Measurements from ENCODE around the gene SIDT2. TPM values are rescaled to one million over a fixed set of nuclear protein-coding genes. Genes with fewer than 3 reads are reported as not detected.

SIDT2 gene
- total and polyA plus RNA-seq, 2 experiments from 2014 or later: 16.1 to 32.9 TPM

DNA sequence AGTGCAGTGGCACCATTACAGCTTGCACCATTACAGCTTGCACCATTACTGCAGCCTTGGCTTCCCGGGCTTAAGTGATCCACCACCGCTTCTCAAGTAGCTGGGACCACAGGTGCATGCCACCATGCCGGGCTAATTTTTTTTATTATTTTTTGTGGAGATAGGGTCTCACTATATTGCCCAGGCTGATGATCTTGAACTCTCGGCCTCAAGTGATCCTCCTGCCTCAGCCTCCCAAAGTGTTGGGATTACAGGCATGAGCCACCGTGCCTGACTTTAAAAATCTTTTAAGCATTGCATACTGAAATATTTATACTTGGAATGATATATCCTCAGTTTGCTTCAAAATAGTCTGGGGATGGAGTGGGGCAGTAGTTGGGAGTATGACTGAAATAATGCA, 24.1 kb upstream of the SIDT2 start:
- Histone ChIP-seq H3K9me3 (ENCODE audit: low read depth) (no peaks in the 10 kb centered on the region), H3K27ac (no peak overlapping the region), H3K4me3 (no peak overlapping the region), H3K27me3 (no peaks in the 10 kb centered on the region), H3K36me3 (no peaks in the 10 kb centered on the region), H3K4me1 (ENCODE audit: low read depth) (peaks cover 10% of the 10 kb centered on the region)
- TF ChIP-seq, protein P1, sequence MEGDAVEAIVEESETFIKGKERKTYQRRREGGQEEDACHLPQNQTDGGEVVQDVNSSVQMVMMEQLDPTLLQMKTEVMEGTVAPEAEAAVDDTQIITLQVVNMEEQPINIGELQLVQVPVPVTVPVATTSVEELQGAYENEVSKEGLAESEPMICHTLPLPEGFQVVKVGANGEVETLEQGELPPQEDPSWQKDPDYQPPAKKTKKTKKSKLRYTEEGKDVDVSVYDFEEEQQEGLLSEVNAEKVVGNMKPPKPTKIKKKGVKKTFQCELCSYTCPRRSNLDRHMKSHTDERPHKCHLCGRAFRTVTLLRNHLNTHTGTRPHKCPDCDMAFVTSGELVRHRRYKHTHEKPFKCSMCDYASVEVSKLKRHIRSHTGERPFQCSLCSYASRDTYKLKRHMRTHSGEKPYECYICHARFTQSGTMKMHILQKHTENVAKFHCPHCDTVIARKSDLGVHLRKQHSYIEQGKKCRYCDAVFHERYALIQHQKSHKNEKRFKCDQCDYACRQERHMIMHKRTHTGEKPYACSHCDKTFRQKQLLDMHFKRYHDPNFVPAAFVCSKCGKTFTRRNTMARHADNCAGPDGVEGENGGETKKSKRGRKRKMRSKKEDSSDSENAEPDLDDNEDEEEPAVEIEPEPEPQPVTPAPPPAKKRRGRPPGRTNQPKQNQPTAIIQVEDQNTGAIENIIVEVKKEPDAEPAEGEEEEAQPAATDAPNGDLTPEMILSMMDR (IDR thresholded peaks at IDR 0.05; ENCODE audit: low read depth, low read length): no peak
- no peak for DNase-seq (ENCODE audit: low read depth in 1 of 2, low spot score in 1 of 2)

DNA sequence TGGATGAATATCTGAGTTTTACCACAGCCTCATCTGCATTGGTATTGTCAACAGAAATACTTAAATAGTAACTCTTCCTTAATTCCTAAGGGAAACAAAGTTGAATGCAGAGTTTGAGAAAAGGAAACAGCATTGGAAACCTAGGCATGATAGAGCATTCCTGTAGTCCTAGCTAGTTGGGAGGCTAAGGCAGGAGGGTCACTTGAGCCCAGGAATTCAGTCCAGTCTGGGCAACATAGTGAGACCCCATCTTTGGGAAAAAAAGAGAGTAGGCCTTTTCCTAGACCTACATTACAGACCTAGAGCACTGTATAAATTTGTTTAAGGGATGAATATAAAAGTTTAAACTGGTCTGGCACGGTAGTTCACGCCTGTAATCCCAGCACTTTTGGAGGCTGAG, 21.0 kb upstream of the SIDT2 start:
- Histone ChIP-seq H3K9me3 (ENCODE audit: low read depth) (no peaks in the 10 kb centered on the region), H3K27me3 (no peaks in the 10 kb centered on the region), H3K36me3 (peaks cover 14% of the 10 kb centered on the region), H3K27ac (no peak overlapping the region), H3K4me3 (no peak overlapping the region), H3K4me1 (ENCODE audit: low read depth) (peaks cover 10% of the 10 kb centered on the region)
- TF ChIP-seq, protein P1 (IDR thresholded peaks at IDR 0.05; ENCODE audit: low read depth, low read length): no peak
- DNase-seq (ENCODE audit: low read depth in 1 of 2, low spot score in 1 of 2): no peak

DNA sequence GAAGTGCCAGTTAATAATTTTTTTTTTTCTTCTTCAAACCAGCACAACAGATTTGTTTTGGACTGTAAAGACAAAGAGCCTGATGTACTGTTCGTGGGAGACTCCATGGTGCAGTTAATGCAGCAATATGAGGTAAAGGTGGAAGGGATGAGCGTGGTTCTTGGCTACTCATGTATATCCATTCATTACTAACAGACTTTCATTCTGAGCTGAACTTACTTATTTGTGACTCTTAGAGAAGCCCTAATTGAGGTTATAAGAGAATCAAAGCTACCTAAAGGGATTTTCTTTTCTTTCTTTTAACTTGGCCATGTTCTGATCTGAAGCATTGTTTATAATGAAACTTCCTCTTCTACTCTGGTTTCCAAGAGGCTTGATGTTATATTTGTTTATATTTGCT, 18.7 kb upstream of the SIDT2 start:
- Histone ChIP-seq H3K36me3 (peaks cover 36% of the 10 kb centered on the region), H3K27me3 (no peaks in the 10 kb centered on the region), H3K9me3 (ENCODE audit: low read depth) (no peaks in the 10 kb centered on the region), H3K4me1 (ENCODE audit: low read depth) (peaks cover 10% of the 10 kb centered on the region), H3K4me3 (no peak overlapping the region), H3K27ac (no peak overlapping the region)
- DNase-seq (ENCODE audit: low read depth in 1 of 2, low spot score in 1 of 2): no peak
- TF ChIP-seq, protein P1 (IDR thresholded peaks at IDR 0.05; ENCODE audit: low read depth, low read length): no peak

DNA sequence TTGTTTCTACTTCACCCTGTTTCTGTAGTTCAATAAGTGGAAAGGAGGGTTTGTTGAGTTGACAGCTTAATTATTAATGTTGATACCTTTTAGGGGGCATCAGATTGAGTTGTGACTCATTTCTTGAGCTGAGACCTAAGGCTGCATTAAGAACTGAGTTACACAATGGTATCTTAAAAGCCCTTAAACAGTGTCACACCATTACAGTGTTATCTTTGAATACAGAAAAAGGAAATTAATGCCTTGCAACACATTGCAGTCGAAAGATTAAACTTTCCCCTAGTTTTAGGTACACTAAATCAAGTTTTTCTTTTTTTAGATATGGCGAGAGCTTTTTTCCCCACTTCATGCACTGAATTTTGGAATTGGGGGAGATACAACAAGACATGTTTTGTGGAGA, 17.7 kb upstream of the SIDT2 start:
- Histone ChIP-seq H3K27ac (peak overlapping the region; percentile 23), H3K9me3 (ENCODE audit: low read depth) (no peaks in the 10 kb centered on the region), H3K4me1 (ENCODE audit: low read depth) (peaks cover 8% of the 10 kb centered on the region), H3K4me3 (no peak overlapping the region), H3K36me3 (peaks cover 45% of the 10 kb centered on the region), H3K27me3 (no peaks in the 10 kb centered on the region)
- peak in 1 of 2 donors; percentile 56 for DNase-seq (ENCODE audit: low read depth in 1 of 2, low spot score in 1 of 2)
- TF ChIP-seq, protein P1 (IDR thresholded peaks at IDR 0.05; ENCODE audit: low read depth, low read length): no peak

DNA sequence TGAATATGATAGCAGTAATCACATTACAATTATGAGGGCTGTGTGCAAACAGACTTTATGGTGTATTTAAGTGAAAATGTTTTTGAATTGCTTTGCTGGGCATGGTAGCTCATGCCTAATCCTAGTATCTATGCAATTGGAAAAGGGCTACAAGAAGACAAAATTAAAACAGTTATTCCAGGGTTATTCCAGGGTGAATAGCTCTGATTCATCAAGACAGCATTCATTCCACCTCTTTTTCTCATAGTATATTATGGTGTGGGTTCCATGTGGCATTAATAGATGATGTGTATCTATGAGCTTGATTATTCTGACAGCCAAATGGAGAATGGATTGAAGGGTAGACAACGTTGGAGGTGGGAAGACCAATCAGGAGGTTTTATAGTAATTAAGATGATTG, 12.1 kb upstream of the SIDT2 start:
- Histone ChIP-seq H3K27me3 (no peaks in the 10 kb centered on the region), H3K36me3 (peaks cover 74% of the 10 kb centered on the region), H3K4me3 (no peak overlapping the region), H3K9me3 (ENCODE audit: low read depth) (no peaks in the 10 kb centered on the region), H3K27ac (no peak overlapping the region), H3K4me1 (ENCODE audit: low read depth) (peaks cover 1% of the 10 kb centered on the region)
- DNase-seq (ENCODE audit: low read depth in 1 of 2, low spot score in 1 of 2): no peak
- TF ChIP-seq, protein P1 (IDR thresholded peaks at IDR 0.05; ENCODE audit: low read depth, low read length): no peak

DNA sequence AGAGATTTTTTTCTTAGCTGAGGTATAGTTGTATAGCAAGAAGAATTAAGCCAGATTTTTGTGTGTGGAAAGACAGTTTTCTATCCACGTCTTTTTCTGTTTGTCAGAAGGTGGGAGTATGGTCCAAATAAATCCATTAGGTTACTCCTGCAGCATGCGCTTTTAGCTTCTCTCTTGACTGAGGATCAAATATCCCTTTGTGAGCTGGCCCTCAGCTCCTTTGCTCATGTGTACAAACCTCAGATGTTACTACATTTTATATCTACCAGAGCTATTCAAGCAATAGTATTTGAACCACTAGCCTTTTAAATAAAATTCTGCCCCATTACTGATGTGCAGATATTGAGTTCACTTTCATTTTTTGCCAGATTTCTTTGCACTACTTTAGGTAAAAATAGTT, 8.8 kb upstream of the SIDT2 start:
- H3K4me3 ChIP-seq: no peak overlapping the region
- H3K36me3 ChIP-seq: peaks cover 44% of the 10 kb centered on the region
- TF ChIP-seq, protein P1 (IDR thresholded peaks at IDR 0.05; ENCODE audit: low read depth, low read length): no peak
- no peak for DNase-seq (ENCODE audit: low read depth in 1 of 2, low spot score in 1 of 2)
- peaks cover 19% of the 10 kb centered on the region for H3K4me1 ChIP-seq (ENCODE audit: low read depth)
- no peaks in the 10 kb centered on the region for H3K27me3 ChIP-seq
- H3K9me3 ChIP-seq (ENCODE audit: low read depth): no peaks in the 10 kb centered on the region
- H3K27ac ChIP-seq: no peak overlapping the region
